K562 (cell line): ENCODE measurements around the gene NEK5. TPM values are rescaled to one million over a fixed set of nuclear protein-coding genes. Genes with fewer than 3 reads are reported as not detected.

ENCODE experiments used
- ATAC-seq: fragments of 200-7000 bp; cut with Tn5 transposase; 3 replicates; pipeline ENCODE4 v1.9.1; 2020; ENCODE audit warnings: moderate library complexity
- BruUV-seq: library from RNA; stranded (reverse); fragments of 400-500 nt; replicated peaks from 2 replicates; lab custom pipeline; 2021; lab: Mats Ljungman, UMichigan
- CTCF ChIA-PET: fragments of 300-600 bp; formaldehyde crosslinking; extraction: SDS; loops from one replicate; lab custom pipeline; 2021; ENCODE audit warnings: low intra/inter-chr PET ratio; lab: Yijun Ruan, JAX
- POLR2A ChIA-PET: fragments of 300-600, 350-650 bp; sonication (Branson Sonifier 250); formaldehyde crosslinking; extraction: SDS; loops from one replicate; lab custom pipeline; 2021; ENCODE audit warnings: antibody characterized with exemption, inconsistent platforms; lab: Yijun Ruan, JAX
- DNase-seq, 4 experiments: peaks; one replicate each; pipeline versions ENCODE4 v3.0.0 to v3.0.0-alpha.2; 2011 to 2018; ENCODE audit warnings: low spot score in 3 of 4, mixed read lengths in 3 of 4; ENCODE audit errors: extremely low read depth in 1 of 4
- FAIRE-seq: peaks from 2 replicates; lab custom pipeline; 2011; peaks lifted over from hg19 to GRCh38; lab: Jason Lieb, UNC
- H2AFZ ChIP-seq: 2 replicates; pipeline ENCODE4 v1.6.0; 2011; ENCODE audit warnings: low read depth, low read length, control low read depth, inconsistent platforms
- H3K27ac ChIP-seq: fragments of 200-600 bp; 3 replicates; pipeline ENCODE4 v1.8.0; 2011; ENCODE audit warnings: low read depth, mild to moderate bottlenecking, control low read depth, inconsistent platforms, low read length, moderate library complexity, mixed read lengths; ENCODE audit errors: extremely low read depth
- H3K27me3 ChIP-seq, 2 experiments: fragments of 300-600 bp in 1 of 2; 2 replicates in 1 of 2; 3 replicates in 1 of 2; pipeline versions ENCODE4 v1.6.0 to v1.8.0; 2011; ENCODE audit warnings: inconsistent platforms in 2 of 2, low read length in 2 of 2, mild to moderate bottlenecking in 1 of 2, mixed read lengths in 1 of 2, moderate library complexity in 1 of 2; ENCODE audit not compliant: control insufficient read depth in 2 of 2, insufficient read depth in 2 of 2
- H3K36me3 ChIP-seq: fragments of 300-600 bp; 3 replicates; pipeline ENCODE4 v1.8.0; 2011; ENCODE audit warnings: mild to moderate bottlenecking, low read length, inconsistent platforms; ENCODE audit not compliant: control insufficient read depth, insufficient read depth
- H3K4me1 ChIP-seq, 2 experiments: fragments of 200-600 bp in 1 of 2; replicated peaks in 1 of 2; 2 replicates in 1 of 2; 3 replicates in 1 of 2; pipeline versions ENCODE4 v1.5.1 to v1.8.0; 2011; ENCODE audit warnings: inconsistent platforms in 2 of 2, low read length in 2 of 2, mild to moderate bottlenecking in 1 of 2, mixed read lengths in 1 of 2, moderate library complexity in 1 of 2; ENCODE audit not compliant: control insufficient read depth in 2 of 2, insufficient read depth in 2 of 2
- H3K4me2 ChIP-seq: 2 replicates; pipeline ENCODE4 v1.6.1; 2011; ENCODE audit warnings: low read length, control low read depth, inconsistent platforms, mixed read lengths; ENCODE audit not compliant: insufficient read depth
- H3K4me3 ChIP-seq: fragments of 200-600 bp; sonication (generic), shearing (Covaris generic); 2 replicates; pipeline ENCODE4 v1.5.1; 2016; ENCODE audit warnings: control low read depth, inconsistent platforms
- H3K79me2 ChIP-seq: fragments of 200-600 bp; 3 replicates; pipeline ENCODE4 v1.8.0; 2011; ENCODE audit warnings: low read length, inconsistent platforms; ENCODE audit not compliant: control insufficient read depth, insufficient read depth
- H3K9ac ChIP-seq, 2 experiments: 2 replicates each; pipeline versions ENCODE4 v1.6.0 to v1.6.1; 2011; ENCODE audit warnings: low read depth in 2 of 2, low read length in 2 of 2, control low read depth in 1 of 2, inconsistent platforms in 1 of 2, mild to moderate bottlenecking in 1 of 2, mixed read lengths in 1 of 2; ENCODE audit not compliant: insufficient read depth in 1 of 2
- H3K9me1 ChIP-seq: one replicate; pipeline ENCODE4 v1.6.0; 2011; ENCODE audit warnings: inconsistent platforms, mild to moderate bottlenecking, low read length, moderate library complexity; ENCODE audit not compliant: control insufficient read depth, insufficient read depth
- H3K9me3 ChIP-seq: replicated peaks from 2 replicates; pipeline ENCODE4 v1.5.1; 2011; ENCODE audit warnings: low read depth, low read length, inconsistent platforms; ENCODE audit not compliant: control insufficient read depth, insufficient read depth
- H4K20me1 ChIP-seq: replicated peaks from 2 replicates; pipeline ENCODE4 v1.6.1; 2011; ENCODE audit warnings: low read length, inconsistent platforms, mixed read lengths; ENCODE audit not compliant: control insufficient read depth, insufficient read depth
- CBX2 ChIP-seq: fragments of 200-600 bp; sonication (generic); IDR thresholded peaks from one replicate; pipeline ENCODE4 v1.6.1; 2012; ENCODE audit warnings: mild to moderate bottlenecking, low read length, inconsistent platforms; ENCODE audit not compliant: insufficient read depth, poor library complexity, severe bottlenecking
- CEBPG ChIP-seq, 3 experiments: fragments of 200-800 bp in 1 of 3; sonication (Bioruptor generic) in 1 of 3; sonication (generic) in 1 of 3; formaldehyde crosslinking in 1 of 3; IDR thresholded peaks in 2 of 3; conservative IDR thresholded peaks in 1 of 3; 2 replicates each; pipeline versions ENCODE4 v1.6.1 to v1.8.0; 2016 to 2022; ENCODE audit warnings: missing compliant biosample characterization in 2 of 3, missing genetic modification characterization in 2 of 3, mild to moderate bottlenecking in 1 of 3, missing genetic modification reagents in 1 of 3
- ETV5 ChIP-seq: sonication (generic); formaldehyde crosslinking; IDR thresholded peaks from 2 replicates; pipeline ENCODE4 v1.4.0; 2020; ENCODE audit warnings: low read depth, mild to moderate bottlenecking, missing genetic modification reagents
- KLF1 ChIP-seq: fragments of 450-650 bp; IDR thresholded peaks from 2 replicates; pipeline ENCODE4 v1.6.1; 2016; ENCODE audit warnings: missing genetic modification characterization, missing compliant biosample characterization
- KLF13 ChIP-seq: fragments of 450-650 bp; IDR thresholded peaks from 2 replicates; pipeline ENCODE4 v1.6.1; 2016; ENCODE audit warnings: missing genetic modification characterization, low read depth, mild to moderate bottlenecking, missing compliant biosample characterization, moderate library complexity, borderline replicate concordance
- LEF1 ChIP-seq: fragments of 450-650 bp; IDR thresholded peaks from 2 replicates; pipeline ENCODE4 v1.6.1; 2016; ENCODE audit warnings: mild to moderate bottlenecking
- NCOA2 ChIP-seq, 2 experiments: fragments of 450-650 bp; IDR thresholded peaks; 2 replicates each; pipeline ENCODE4 v1.6.1; 2018; ENCODE audit warnings: mild to moderate bottlenecking in 2 of 2, moderate library complexity in 1 of 2; ENCODE audit not compliant: partially characterized antibody in 2 of 2
- PHF8 ChIP-seq: fragments of 200-600 bp; sonication (generic); IDR thresholded peaks from 2 replicates; pipeline ENCODE4 v1.6.1; 2012; ENCODE audit warnings: mixed run types, mild to moderate bottlenecking, inconsistent platforms, low read length, moderate library complexity, borderline replicate concordance
- SMAD2 ChIP-seq: fragments of 150-350 bp; IDR thresholded peaks from 2 replicates; pipeline ENCODE4 v1.6.1; 2014; ENCODE audit warnings: low read depth, mild to moderate bottlenecking, low read length
- TAF1 ChIP-seq: IDR thresholded peaks from 2 replicates; pipeline ENCODE4 v1.6.1; 2011; ENCODE audit warnings: mild to moderate bottlenecking, low read length, moderate library complexity; ENCODE audit not compliant: insufficient read depth, control insufficient read depth, severe bottlenecking; ENCODE audit errors: extremely low read depth
- ZBTB1 ChIP-seq: sonication (generic); formaldehyde crosslinking; IDR thresholded peaks from 2 replicates; pipeline ENCODE4 v1.8.1; 2023; ENCODE audit warnings: missing genetic modification reagents, low read depth, mild to moderate bottlenecking, borderline replicate concordance
- ZNF586 ChIP-seq: fragments of 450-650 bp; formaldehyde crosslinking; conservative IDR thresholded peaks from 2 replicates; pipeline ENCODE4 v1.4.0; 2020; ENCODE audit warnings: mild to moderate bottlenecking, moderate library complexity
- ZNF695 ChIP-seq: fragments of 450-650 bp; formaldehyde crosslinking; IDR thresholded peaks from 2 replicates; pipeline ENCODE4 v1.4.0; 2020; ENCODE audit warnings: mild to moderate bottlenecking, moderate library complexity
- ZNF707 ChIP-seq: fragments of 250-450 bp; sonication (Bioruptor Pico); conservative IDR thresholded peaks from 2 replicates; pipeline ENCODE4 v1.8.0; 2022; ENCODE audit warnings: inconsistent platforms, mild to moderate bottlenecking, moderate library complexity
- WGBS: fragments of 100-300 bp; shearing (Covaris generic); methylation state at CpG from one replicate; pipeline ENCODE4 v1.1.6; 2016; ENCODE audit warnings: low coverage, mixed read lengths; ENCODE audit not compliant: insufficient coverage; ENCODE audit errors: missing lambda C conversion rate; 5-methylcytosine and 5-hydroxymethylcytosine counted together
- in situ Hi-C: fragments of 300-500 bp; cut with MboI; formaldehyde crosslinking; loops from 4 replicates; pipeline ENCODE4 v1.15.0; 2018; ENCODE audit warnings: inconsistent platforms, mixed read lengths
- intact Hi-C: fragments of 100-400 bp; cut with micrococcal nuclease; formaldehyde crosslinking; loops from 2 replicates; pipeline ENCODE4 v1.14.2; 2022
- polyA plus RNA-seq, 8 experiments: library from polyadenylated mRNA; depleted of rRNA in 4 of 8; stranded (reverse) in 5 of 8; unstranded in 3 of 8; fragments of >200 nt; fragmentation: Nextera tagmentation in 2 of 8; fragmentation: Illumina TruSeq in 1 of 8; extraction: Ambion mirVana in 2 of 8; extraction: Trizol in 1 of 8; gene quantifications; 2 replicates each; pipeline versions ENCODE4 v1.2.1 to v1.2.3, GENCODE V29; 2011 to 2014; ENCODE audit warnings: inconsistent platforms in 1 of 8, missing spikeins in 1 of 8
- total RNA-seq, 7 experiments: library from RNA; depleted of rRNA in 6 of 7; stranded (reverse); fragments of >200 nt in 6 of 7; fragmentation: Illumina TruSeq in 2 of 7; extraction: Trizol in 2 of 7; gene quantifications; 2 replicates each; pipeline versions ENCODE4 v1.2.1 to v1.2.3, GENCODE V29; 2011 to 2021; ENCODE audit warnings: low replicate concordance in 1 of 7
- TF ChIP-seq, protein P1 (sequence below): fragments of 450-650 bp; IDR thresholded peaks from 2 replicates; pipeline ENCODE4 v1.6.1; 2014; ENCODE audit warnings: low read depth, mild to moderate bottlenecking, moderate library complexity, borderline replicate concordance

Gene NEK5
- total and polyA plus RNA-seq, 9 of the 15 experiments (the other 6 are each of a cell fraction or from before 2014, with no cell fraction given) = 0.09 to 0.44 (median 0.33) TPM

DNA sequence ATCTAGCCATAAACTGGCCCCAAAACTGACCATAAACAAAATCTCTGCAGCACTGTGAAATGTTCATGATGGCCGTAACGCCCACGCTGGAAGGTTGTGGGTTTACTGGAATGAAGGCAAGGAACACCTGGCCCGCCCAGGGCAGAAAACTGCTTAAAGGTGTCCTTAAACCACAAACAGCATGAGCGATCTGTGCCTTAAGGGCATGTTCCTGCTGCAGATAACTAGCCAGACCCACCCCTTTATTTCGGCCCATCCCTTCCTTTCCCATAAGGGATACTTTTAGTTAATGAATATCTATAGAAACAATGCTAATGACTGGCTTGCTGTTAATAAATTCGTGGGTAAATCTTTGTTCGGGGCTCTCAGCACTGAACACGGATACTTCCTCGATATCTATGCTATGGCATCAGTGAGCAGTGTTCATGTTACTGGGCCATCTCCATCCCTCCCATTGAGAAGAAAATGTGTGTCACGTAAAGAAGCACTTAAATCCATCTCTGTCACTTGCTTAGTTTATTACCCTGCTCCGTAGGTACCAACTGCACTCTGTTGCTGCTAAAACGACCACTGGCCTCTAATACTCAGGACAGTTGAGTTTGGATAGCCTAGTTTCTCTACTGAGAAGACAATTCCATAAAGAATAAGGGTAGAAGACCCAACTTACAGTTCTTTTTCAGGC is 122.9 kb downstream of the NEK5 start:
- ChIA-PET POLR2A (no interaction called here), CTCF (no interaction called here)
- no TSS peak for BruUV-seq
- H4K20me1 ChIP-seq = no peaks in the 10 kb centered on the region
- WGBS = 85% methylated on average over 12 of the region's 13 CpGs
- H3K36me3 ChIP-seq = peaks cover 6% of the 10 kb centered on the region; the same call in 2 of the 3 replicates
- H3K27ac ChIP-seq = no peak overlapping the region
- no peak for DNase-seq
- H3K9me3 ChIP-seq = 0 out of 2 replicates have a peak, but pooled peaks cover 1% of the 10 kb centered on the region
- H3K79me2 ChIP-seq = peaks cover 79% of the 10 kb centered on the region
- no peak for ATAC-seq
- H3K9me1 ChIP-seq = no peaks in the 10 kb centered on the region
- H3K4me1 ChIP-seq = peaks cover under 1 to 17% of the 10 kb centered on the region in 2 experiments; a peak in 4 of 5 replicates
- in situ Hi-C loops (loop anchor here (5.0 kb wide), 1 partner anchor 121 kb away; the partner anchor contains the start of gene NEK5), intact Hi-C loops (no loop called here)
- TF ChIP-seq CBX2 = no peak
- TF ChIP-seq ZBTB1 (CRISPR knock-in tag) = no peak
- TF ChIP-seq ETV5 (CRISPR knock-in tag) = no peak
- TF ChIP-seq ZNF695 = no peak
- TF ChIP-seq PHF8 = no peak
- TF ChIP-seq, protein P1, sequence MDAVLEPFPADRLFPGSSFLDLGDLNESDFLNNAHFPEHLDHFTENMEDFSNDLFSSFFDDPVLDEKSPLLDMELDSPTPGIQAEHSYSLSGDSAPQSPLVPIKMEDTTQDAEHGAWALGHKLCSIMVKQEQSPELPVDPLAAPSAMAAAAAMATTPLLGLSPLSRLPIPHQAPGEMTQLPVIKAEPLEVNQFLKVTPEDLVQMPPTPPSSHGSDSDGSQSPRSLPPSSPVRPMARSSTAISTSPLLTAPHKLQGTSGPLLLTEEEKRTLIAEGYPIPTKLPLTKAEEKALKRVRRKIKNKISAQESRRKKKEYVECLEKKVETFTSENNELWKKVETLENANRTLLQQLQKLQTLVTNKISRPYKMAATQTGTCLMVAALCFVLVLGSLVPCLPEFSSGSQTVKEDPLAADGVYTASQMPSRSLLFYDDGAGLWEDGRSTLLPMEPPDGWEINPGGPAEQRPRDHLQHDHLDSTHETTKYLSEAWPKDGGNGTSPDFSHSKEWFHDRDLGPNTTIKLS = no peak
- no peak for TF ChIP-seq TAF1
- TF ChIP-seq SMAD2 = no peak
- no peak for TF ChIP-seq KLF1
- no peak for TF ChIP-seq CEBPG (CRISPR knock-in tag; IDR thresholded peaks at IDR 0.05)
- TF ChIP-seq CEBPG (tag; conservative IDR thresholded peaks at IDR 0.05 in 1 of 2, IDR thresholded peaks at IDR 0.05 in 1 of 2) = no peak
- no peak for TF ChIP-seq LEF1
- no peak for TF ChIP-seq KLF13
- TF ChIP-seq ZNF707 (CRISPR knock-in tag) = no peak
- TF ChIP-seq NCOA2 (IDR thresholded peaks at IDR 0.05; ENCODE audit: partially characterized antibody in 2 of 2) = no peak
- TF ChIP-seq ZNF586 (CRISPR knock-in tag) = no peak
- FAIRE-seq = no peak
- H3K27me3 ChIP-seq = no peaks in the 10 kb centered on the region
- no peak overlapping the region for H2AFZ ChIP-seq
- H3K9ac ChIP-seq = no peak overlapping the region
- H3K4me3 ChIP-seq = no peak overlapping the region
- H3K4me2 ChIP-seq = no peak overlapping the region
